ENCODE results near the gene LRFN5.

Gene LRFN5

GRCh38 chr14:41608681-41609390, 2.2 kb downstream of the LRFN5 start:
- Histone ChIP-seq H3K9ac (ENCODE audit: low read depth, low read length) (peak overlapping the region; percentile 95), H3K36me3 (ENCODE audit: insufficient read depth, low read length) (no peaks in the 10 kb centered on the region), H3K9me3 (ENCODE audit: control insufficient read depth, insufficient read depth, low read length) (no peaks in the 10 kb centered on the region), H3K4me1 (ENCODE audit: insufficient read depth, low read length) (peaks cover 8% of the 10 kb centered on the region; the same call in 1 of the 2 replicates)

- Histone ChIP-seq H3K4me1 (ENCODE audit: insufficient read depth, low read length) (peaks cover 8% of the 10 kb centered on the region; the same call in 1 of the 2 replicates), H3K36me3 (ENCODE audit: insufficient read depth, low read length) (no peaks in the 10 kb centered on the region), H3K9ac (ENCODE audit: low read depth, low read length) (peak overlapping the region; percentile 95; the same call in 1 of the 2 replicates), H3K9me3 (ENCODE audit: control insufficient read depth, insufficient read depth, low read length) (no peaks in the 10 kb centered on the region)
Observed at GRCh38 chr14:41609704-41610183, 3.1 kb downstream of the LRFN5 start.

- Histone ChIP-seq H3K9me3 (ENCODE audit: control insufficient read depth, insufficient read depth, low read length) (no peaks in the 10 kb centered on the region), H3K4me1 (ENCODE audit: insufficient read depth, low read length) (peaks cover 11% of the 10 kb centered on the region), H3K36me3 (ENCODE audit: insufficient read depth, low read length) (no peaks in the 10 kb centered on the region), H3K9ac (ENCODE audit: low read depth, low read length) (no peak overlapping the region)
Observed at GRCh38 chr14:41615011-41615595, 8.4 kb downstream of the LRFN5 start.

- no peaks in the 10 kb centered on the region for H3K9me3 ChIP-seq (ENCODE audit: control insufficient read depth, insufficient read depth, low read length)
- H3K9ac ChIP-seq (ENCODE audit: low read depth, low read length), result no peak overlapping the region
- peaks cover 8% of the 10 kb centered on the region for H3K4me1 ChIP-seq (ENCODE audit: insufficient read depth, low read length)
Observed at GRCh38 chr14:41623736-41624135, 17.1 kb downstream of the LRFN5 start.

GRCh38 chr14:41629876-41630275, 23.2 kb downstream of the LRFN5 start:
- H3K9ac ChIP-seq (ENCODE audit: low read depth, low read length), result no peak overlapping the region
- no peaks in the 10 kb centered on the region for H3K9me3 ChIP-seq (ENCODE audit: control insufficient read depth, insufficient read depth, low read length)
- H3K36me3 ChIP-seq (ENCODE audit: insufficient read depth, low read length), result no peaks in the 10 kb centered on the region
- H3K4me1 ChIP-seq (ENCODE audit: insufficient read depth, low read length), result peaks cover 5% of the 10 kb centered on the region

More at GRCh38 chr14:41623736-41624135, 17.1 kb downstream of the LRFN5 start:
- no peaks in the 10 kb centered on the region for H3K36me3 ChIP-seq (ENCODE audit: insufficient read depth, low read length)

- H3K36me3 ChIP-seq (ENCODE audit: insufficient read depth, low read length), result no peaks in the 10 kb centered on the region
- H3K9ac ChIP-seq (ENCODE audit: low read depth, low read length), result no peak overlapping the region
- no peaks in the 10 kb centered on the region for H3K9me3 ChIP-seq (ENCODE audit: control insufficient read depth, insufficient read depth, low read length)
- H3K4me1 ChIP-seq (ENCODE audit: insufficient read depth, low read length), result peaks cover 14% of the 10 kb centered on the region
Observed at GRCh38 chr14:41634286-41634685, 27.6 kb downstream of the LRFN5 start.

- H3K4me1 ChIP-seq (ENCODE audit: insufficient read depth, low read length), result peaks cover 20% of the 10 kb centered on the region
- H3K9ac ChIP-seq (ENCODE audit: low read depth, low read length), result no peak overlapping the region
- no peaks in the 10 kb centered on the region for H3K9me3 ChIP-seq (ENCODE audit: control insufficient read depth, insufficient read depth, low read length)
- H3K36me3 ChIP-seq (ENCODE audit: insufficient read depth, low read length), result no peaks in the 10 kb centered on the region
Observed at GRCh38 chr14:41636492-41637392, 30.1 kb downstream of the LRFN5 start.

- H3K9ac ChIP-seq (ENCODE audit: low read depth, low read length), result no peak overlapping the region
- H3K4me1 ChIP-seq (ENCODE audit: insufficient read depth, low read length), result peaks cover 31% of the 10 kb centered on the region
- no peaks in the 10 kb centered on the region for H3K36me3 ChIP-seq (ENCODE audit: insufficient read depth, low read length)
- no peaks in the 10 kb centered on the region for H3K9me3 ChIP-seq (ENCODE audit: control insufficient read depth, insufficient read depth, low read length)
Observed at GRCh38 chr14:41641690-41642089, 35.0 kb downstream of the LRFN5 start.

- H3K36me3 ChIP-seq (ENCODE audit: insufficient read depth, low read length), result no peaks in the 10 kb centered on the region
- no peaks in the 10 kb centered on the region for H3K9me3 ChIP-seq (ENCODE audit: control insufficient read depth, insufficient read depth, low read length)
- no peak overlapping the region for H3K9ac ChIP-seq (ENCODE audit: low read depth, low read length)
- peaks cover 26% of the 10 kb centered on the region; the same call in 1 of the 2 replicates for H3K4me1 ChIP-seq (ENCODE audit: insufficient read depth, low read length)
Observed at GRCh38 chr14:41642367-41642766, 35.7 kb downstream of the LRFN5 start.

GRCh38 chr14:41642789-41643188, 36.1 kb downstream of the LRFN5 start:
- Histone ChIP-seq H3K4me1 (ENCODE audit: insufficient read depth, low read length) (peaks cover 26% of the 10 kb centered on the region; the same call in 1 of the 2 replicates), H3K9ac (ENCODE audit: low read depth, low read length) (no peak overlapping the region), H3K36me3 (ENCODE audit: insufficient read depth, low read length) (no peaks in the 10 kb centered on the region), H3K9me3 (ENCODE audit: control insufficient read depth, insufficient read depth, low read length) (no peaks in the 10 kb centered on the region)

- Histone ChIP-seq H3K9me3 (ENCODE audit: control insufficient read depth, insufficient read depth, low read length) (no peaks in the 10 kb centered on the region), H3K4me1 (ENCODE audit: insufficient read depth, low read length) (peaks cover 26% of the 10 kb centered on the region; the same call in 1 of the 2 replicates), H3K9ac (ENCODE audit: low read depth, low read length) (no peak overlapping the region), H3K36me3 (ENCODE audit: insufficient read depth, low read length) (no peaks in the 10 kb centered on the region)
Observed at GRCh38 chr14:41644606-41645005, 37.9 kb downstream of the LRFN5 start.

GRCh38 chr14:41650802-41651201, 44.1 kb downstream of the LRFN5 start:
- no peaks in the 10 kb centered on the region for H3K9me3 ChIP-seq (ENCODE audit: control insufficient read depth, insufficient read depth, low read length)
- H3K36me3 ChIP-seq (ENCODE audit: insufficient read depth, low read length), result no peaks in the 10 kb centered on the region
- no peaks in the 10 kb centered on the region for H3K4me1 ChIP-seq (ENCODE audit: insufficient read depth, low read length)
- H3K9ac ChIP-seq (ENCODE audit: low read depth, low read length), result no peak overlapping the region

- Histone ChIP-seq H3K4me1 (ENCODE audit: insufficient read depth, low read length) (no peaks in the 10 kb centered on the region), H3K9me3 (ENCODE audit: control insufficient read depth, insufficient read depth, low read length) (no peaks in the 10 kb centered on the region), H3K36me3 (ENCODE audit: insufficient read depth, low read length) (no peaks in the 10 kb centered on the region), H3K9ac (ENCODE audit: low read depth, low read length) (no peak overlapping the region)
Observed at GRCh38 chr14:41654196-41654595, 47.5 kb downstream of the LRFN5 start.

GRCh38 chr14:41662780-41663472, 56.2 kb downstream of the LRFN5 start:
- Histone ChIP-seq H3K36me3 (ENCODE audit: insufficient read depth, low read length) (no peaks in the 10 kb centered on the region), H3K9ac (ENCODE audit: low read depth, low read length) (no peak overlapping the region), H3K4me1 (ENCODE audit: insufficient read depth, low read length) (peaks cover 8% of the 10 kb centered on the region; the same call in 1 of the 2 replicates), H3K9me3 (ENCODE audit: control insufficient read depth, insufficient read depth, low read length) (no peaks in the 10 kb centered on the region)
